HL-60 (cell line): Measurements from ENCODE around the gene SNAPIN.
A peak's percentile ranks its signal among the peaks of the same experiment; 100 is the strongest.

Experiments
- DNase-seq, 2 experiments: peaks; one replicate each; pipeline ENCODE4 v3.0.0-alpha.2; 2010 to 2020; ENCODE audit warnings: low read depth in 1 of 2, low spot score in 1 of 2
- H3K27ac ChIP-seq: fragments of 250-450 bp; sonication (Bioruptor Pico); replicated peaks from 2 replicates; pipeline ENCODE4 v1.5.1; 2020; ENCODE audit warnings: mild to moderate bottlenecking, moderate library complexity
- H3K27me3 ChIP-seq: fragments of 250-450 bp; sonication (Bioruptor Pico); 2 replicates; pipeline ENCODE4 v1.5.1; 2021; ENCODE audit warnings: mild to moderate bottlenecking, moderate library complexity; ENCODE audit not compliant: insufficient read depth, poor library complexity, severe bottlenecking
- H3K4me3 ChIP-seq: replicated peaks from 2 replicates; pipeline ENCODE4 v1.5.1; 2011; ENCODE audit warnings: mild to moderate bottlenecking, control low read depth, low read length; ENCODE audit not compliant: insufficient read depth
- CTCF ChIP-seq: IDR thresholded peaks from one replicate; pipeline ENCODE4 v1.5.1; 2011; ENCODE audit warnings: low read length, control low read depth, inconsistent platforms; ENCODE audit not compliant: insufficient read depth
- GABPA ChIP-seq: IDR thresholded peaks from 2 replicates; pipeline ENCODE4 v1.6.1; 2012; ENCODE audit warnings: low read depth
- POLR2AphosphoS5 ChIP-seq: IDR thresholded peaks from 2 replicates; pipeline ENCODE4 v1.6.1; 2012; ENCODE audit warnings: low read depth
- SPI1 ChIP-seq: IDR thresholded peaks from 2 replicates; pipeline ENCODE4 v1.6.1; 2012; ENCODE audit warnings: low read depth, mild to moderate bottlenecking, borderline replicate concordance
- TF ChIP-seq, protein P1 (sequence below): IDR thresholded peaks from 2 replicates; pipeline ENCODE4 v1.6.1; 2012; ENCODE audit warnings: low read depth; ENCODE audit not compliant: insufficient replicate concordance

The SNAPIN gene

GRCh38 chr1:153677718-153678518 is 19.4 kb downstream of the SNAPIN start:
- Histone ChIP-seq H3K4me3 (peak overlapping the region; percentile 35), H3K27me3 (peaks cover 31% of the 10 kb centered on the region), H3K27ac (no peak overlapping the region)
- TF ChIP-seq, protein P1, sequence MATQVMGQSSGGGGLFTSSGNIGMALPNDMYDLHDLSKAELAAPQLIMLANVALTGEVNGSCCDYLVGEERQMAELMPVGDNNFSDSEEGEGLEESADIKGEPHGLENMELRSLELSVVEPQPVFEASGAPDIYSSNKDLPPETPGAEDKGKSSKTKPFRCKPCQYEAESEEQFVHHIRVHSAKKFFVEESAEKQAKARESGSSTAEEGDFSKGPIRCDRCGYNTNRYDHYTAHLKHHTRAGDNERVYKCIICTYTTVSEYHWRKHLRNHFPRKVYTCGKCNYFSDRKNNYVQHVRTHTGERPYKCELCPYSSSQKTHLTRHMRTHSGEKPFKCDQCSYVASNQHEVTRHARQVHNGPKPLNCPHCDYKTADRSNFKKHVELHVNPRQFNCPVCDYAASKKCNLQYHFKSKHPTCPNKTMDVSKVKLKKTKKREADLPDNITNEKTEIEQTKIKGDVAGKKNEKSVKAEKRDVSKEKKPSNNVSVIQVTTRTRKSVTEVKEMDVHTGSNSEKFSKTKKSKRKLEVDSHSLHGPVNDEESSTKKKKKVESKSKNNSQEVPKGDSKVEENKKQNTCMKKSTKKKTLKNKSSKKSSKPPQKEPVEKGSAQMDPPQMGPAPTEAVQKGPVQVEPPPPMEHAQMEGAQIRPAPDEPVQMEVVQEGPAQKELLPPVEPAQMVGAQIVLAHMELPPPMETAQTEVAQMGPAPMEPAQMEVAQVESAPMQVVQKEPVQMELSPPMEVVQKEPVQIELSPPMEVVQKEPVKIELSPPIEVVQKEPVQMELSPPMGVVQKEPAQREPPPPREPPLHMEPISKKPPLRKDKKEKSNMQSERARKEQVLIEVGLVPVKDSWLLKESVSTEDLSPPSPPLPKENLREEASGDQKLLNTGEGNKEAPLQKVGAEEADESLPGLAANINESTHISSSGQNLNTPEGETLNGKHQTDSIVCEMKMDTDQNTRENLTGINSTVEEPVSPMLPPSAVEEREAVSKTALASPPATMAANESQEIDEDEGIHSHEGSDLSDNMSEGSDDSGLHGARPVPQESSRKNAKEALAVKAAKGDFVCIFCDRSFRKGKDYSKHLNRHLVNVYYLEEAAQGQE: no peak
- TF ChIP-seq SPI1: no peak
- TF ChIP-seq CTCF: peak; percentile 96
- TF ChIP-seq GABPA: no peak
- peak in 1 of 2 experiments; percentile 49 for DNase-seq

- TF ChIP-seq CTCF (no peak), POLR2AphosphoS5 (no peak), GABPA (no peak), SPI1 (no peak)
- TF ChIP-seq, protein P1: no peak
- peak within 1 kb of the TSS; percentile 35 for H3K4me3 ChIP-seq
- DNase-seq: no peak
- H3K27me3 ChIP-seq: peaks cover 31% of the 10 kb centered on the region
- H3K27ac ChIP-seq: no peak within 1 kb of the TSS
Measured at GRCh38 chr1:153678519-153679336, 20.2 kb downstream of the SNAPIN start, which contains the start of gene NPR1. NPR1 (plus strand) TSS chr1:153678688; CDS start chr1:153679109, 421 bp downstream.

DNA sequence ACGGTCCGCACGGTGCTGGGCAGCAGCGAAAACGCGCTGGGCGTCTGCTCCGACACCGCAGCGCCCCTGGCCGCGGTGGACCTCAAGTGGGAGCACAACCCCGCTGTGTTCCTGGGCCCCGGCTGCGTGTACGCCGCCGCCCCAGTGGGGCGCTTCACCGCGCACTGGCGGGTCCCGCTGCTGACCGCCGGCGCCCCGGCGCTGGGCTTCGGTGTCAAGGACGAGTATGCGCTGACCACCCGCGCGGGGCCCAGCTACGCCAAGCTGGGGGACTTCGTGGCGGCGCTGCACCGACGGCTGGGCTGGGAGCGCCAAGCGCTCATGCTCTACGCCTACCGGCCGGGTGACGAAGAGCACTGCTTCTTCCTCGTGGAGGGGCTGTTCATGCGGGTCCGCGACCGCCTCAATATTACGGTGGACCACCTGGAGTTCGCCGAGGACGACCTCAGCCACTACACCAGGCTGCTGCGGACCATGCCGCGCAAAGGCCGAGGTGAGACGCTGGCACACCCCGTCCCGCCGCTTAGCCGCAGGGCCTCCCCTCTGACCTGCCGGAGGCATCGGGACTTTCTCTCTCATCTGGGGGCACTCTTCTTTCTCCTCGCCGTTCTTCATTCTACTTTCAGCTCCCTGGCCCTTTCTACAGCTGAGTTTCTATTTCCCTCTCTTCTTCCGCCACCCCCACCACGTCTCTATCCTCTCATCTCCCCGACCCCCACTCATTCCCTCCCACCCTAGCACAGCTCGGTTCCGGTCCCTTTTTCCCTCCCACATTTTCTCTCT is 21.0 kb downstream of the SNAPIN start:
- TF ChIP-seq, protein P1: no peak
- TF ChIP-seq SPI1 (no peak), CTCF (no peak), POLR2AphosphoS5 (no peak), GABPA (no peak)
- no peak overlapping the region for H3K27ac ChIP-seq
- no peak for DNase-seq
- peak overlapping the region; percentile 35 for H3K4me3 ChIP-seq
- peaks cover 31% of the 10 kb centered on the region for H3K27me3 ChIP-seq
